Activated CD4-positive, alpha-beta T cell treated with anti-CD3 and anti-CD28 coated beads, Interleukin-2, Interleukin-4, amounts not matched to agents 100 ng/mL and 50 ng/mL, durations not matched to agents 16 hours and 8 hours (primary cell): ENCODE results near the gene RNASE11.
"Not testable (repeated sequence)": the region's sequence is repeated elsewhere in the genome, so short reads cannot be mapped to it uniquely, and the experiment has no call there.

ENCODE experiments used
- DNase-seq: peaks from one replicate; pipeline ENCODE4 v3.0.0-alpha.2; 2020; ENCODE audit warnings: low spot score

The RNASE11 gene

DNA sequence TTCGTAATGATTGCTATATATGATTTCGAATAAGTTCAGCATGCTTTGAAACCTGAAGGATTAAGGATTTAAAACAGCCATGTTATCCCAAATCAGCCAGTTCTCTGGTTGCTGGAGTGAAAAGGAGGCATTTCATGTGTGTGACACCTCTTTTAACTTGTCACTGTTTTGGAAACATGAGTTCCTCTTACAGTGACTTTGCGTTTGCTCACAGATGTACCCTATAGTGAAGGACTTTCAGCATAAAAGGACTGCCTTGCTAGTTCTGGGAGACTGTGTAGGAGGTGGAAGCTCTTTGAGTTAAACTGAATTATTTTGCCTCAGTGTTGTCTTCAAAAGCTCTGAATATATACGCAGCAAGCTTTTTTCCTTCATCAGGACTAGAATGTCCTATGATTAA, 7.6 kb downstream of the RNASE11 start:
- no peak for DNase-seq

DNA sequence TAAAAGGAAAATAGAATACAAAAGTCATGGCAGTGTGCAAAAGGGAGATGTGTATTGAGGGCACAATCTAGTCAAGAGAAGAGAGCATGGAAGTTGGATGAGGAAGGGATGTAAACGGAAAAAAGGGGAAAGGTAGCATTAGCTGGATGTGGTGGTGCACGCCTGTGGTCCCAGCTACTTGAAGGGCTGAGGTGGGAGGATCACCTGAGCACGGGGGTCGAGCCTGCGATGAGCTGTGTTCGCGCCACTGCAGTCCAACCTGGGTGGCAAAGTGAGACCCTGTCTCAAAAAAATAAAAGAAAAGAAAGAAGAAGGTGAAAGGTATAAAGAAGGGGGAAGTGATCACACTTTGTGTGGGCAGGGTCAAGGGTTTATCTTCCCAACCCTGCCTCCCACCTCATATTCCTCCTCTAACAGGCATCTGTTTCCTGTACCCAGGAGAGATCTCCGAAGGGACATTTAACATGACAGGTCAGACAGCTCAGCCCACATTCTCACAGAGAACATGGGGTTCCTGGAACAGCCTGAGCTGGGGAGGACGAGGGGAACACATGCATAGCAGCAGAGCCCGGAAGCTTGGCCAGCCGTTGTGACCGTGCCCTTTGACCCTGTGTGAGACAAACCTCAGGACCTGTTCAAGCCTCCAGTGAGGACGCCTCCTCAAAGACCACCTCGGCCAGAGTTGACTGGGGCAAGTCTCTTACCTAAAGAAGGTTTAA, 8.9 kb downstream of the RNASE11 start:
- no peak for DNase-seq

DNA sequence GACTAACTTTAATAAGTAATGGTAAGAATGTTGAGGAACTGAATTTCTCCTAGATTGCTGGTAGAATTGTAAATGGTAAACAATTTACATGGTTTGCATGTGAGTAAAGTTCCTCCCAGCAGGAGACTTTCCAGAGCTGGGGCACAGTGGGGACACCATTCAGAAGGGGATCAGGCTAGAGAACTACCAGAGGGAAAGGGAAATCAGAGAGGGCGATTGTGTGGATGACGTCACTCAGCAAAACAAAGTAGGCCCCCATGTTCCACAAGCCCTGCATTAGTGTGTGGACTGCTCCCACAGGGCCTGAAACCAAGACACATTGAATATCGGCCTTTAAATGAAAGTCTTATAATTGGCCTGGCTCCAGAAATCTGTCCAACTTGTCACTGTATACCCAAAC, 9.5 kb downstream of the RNASE11 start:
- no peak for DNase-seq

DNA sequence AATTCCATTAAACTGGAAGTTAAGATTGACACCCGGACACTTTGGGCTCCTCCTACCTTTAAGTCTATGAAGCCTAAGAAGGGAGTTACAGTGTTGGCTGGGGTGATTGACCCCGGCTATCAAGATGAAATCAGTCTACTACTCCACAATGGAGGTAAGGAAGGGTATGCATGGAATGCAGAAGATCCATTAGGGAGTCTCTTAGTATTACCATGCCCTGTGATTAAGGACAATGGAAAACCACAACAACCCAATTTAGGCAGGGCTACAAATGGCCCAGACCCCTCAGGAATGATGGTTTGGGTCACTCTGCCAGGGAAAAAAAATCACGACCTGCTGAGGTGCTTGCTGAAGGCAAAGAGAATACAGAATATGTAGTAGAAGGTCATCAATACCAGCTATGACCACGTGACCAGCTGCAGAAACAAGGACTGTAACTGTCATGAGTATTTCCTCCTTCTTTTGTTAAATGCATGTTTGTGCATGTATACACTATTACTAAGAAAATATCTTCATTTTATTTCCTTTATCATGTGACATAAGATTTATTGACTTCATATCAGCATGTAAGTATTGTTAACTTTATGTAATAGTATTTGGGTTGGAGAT, 15.3 kb downstream of the RNASE11 start:
- DNase-seq: not testable (repeated sequence)

DNA sequence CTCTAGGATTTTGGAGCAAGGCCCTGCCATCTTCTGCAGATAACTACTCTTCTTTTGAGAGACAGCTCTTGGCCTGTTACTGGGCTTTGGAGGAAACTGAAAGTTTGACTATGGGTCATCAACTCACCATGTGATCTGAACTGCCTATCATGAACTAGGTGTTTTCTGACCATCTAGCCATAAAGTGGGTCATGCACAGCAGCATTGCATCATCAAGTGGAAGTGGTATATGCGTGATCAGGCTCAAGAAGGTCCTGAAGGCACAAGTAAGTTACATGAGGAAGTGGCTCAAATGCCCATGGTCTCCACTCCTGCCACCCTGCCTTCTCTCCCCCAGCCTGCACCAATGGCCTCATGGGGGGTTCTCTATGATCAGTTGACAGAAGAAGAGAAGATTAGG, 17.1 kb downstream of the RNASE11 start:
- DNase-seq: not testable (repeated sequence)

DNA sequence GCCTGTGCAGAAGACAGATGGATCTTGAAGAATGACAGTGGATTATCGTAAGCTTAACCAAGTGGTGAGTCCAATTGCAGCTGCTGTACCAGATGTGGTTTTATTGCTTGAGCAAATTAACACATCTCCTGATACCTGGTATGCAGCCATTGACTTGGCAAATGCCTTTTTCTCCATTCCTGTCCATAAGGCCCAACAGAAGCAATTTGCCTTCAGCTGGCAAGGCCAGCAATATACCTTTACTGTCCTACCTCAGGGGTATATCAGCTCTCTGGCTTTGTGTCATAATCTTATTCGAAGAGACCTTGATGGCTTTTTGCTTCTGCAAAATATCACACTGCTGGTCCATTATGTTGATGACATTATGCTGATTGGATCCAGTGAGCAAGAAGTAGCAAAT, 17.9 kb downstream of the RNASE11 start:
- DNase-seq: not testable (repeated sequence)

DNA sequence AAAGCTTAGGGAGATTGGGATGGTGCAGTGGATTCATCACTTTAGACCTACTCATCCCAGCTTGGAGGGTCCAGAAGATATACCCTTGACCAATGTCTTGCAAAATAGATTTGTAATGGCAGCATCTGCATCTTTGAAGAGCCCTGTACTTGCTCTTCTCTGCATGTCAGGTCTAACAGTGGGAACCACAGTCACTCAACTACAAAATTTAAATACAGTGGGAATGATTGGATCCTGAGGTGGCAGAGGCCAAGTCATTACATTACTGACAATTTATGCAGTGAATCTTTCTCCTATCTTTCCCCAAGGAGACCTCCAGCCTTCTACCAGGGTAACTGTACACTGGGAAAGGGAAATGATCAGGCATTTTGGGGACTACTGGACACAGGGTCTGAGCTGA, 18.7 kb downstream of the RNASE11 start:
- DNase-seq: no peak

DNA sequence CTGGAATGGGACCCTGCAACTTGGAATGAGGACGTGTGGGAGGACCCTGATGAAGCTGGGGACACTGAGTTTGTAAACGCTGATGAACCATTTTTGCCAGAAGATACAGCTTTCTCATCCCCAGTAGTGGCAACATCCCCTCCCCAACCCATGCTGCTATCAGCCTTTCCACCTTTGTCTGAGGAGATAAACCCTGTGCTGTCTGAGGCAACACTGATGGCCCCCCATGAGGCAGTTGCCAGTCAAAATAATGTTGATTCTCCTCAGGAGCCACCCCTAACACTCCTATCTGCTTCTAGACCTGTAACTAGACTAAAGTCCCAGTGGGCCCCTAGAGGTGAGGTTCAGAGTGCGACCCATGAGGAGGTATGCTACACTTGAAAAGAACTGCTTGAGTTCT, 19.4 kb downstream of the RNASE11 start:
- no peak for DNase-seq

DNA sequence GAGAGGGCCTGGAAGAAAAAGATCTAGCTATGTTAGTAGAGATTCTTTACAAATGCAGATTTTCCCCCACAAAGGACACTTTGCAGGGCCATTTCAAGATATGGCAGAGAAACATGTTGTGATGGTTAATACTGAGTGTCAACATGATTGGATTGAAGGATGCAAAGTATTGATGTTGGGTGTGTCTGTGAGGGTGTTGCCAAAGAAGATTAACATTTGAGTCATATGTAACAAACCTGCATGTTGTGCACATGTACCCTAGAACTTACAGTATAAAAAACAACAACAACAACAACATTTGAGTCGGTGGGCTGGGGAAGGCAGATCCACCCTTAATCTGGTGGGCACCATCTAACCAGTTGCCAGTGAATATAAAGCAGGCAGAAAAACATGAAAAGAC, 20.6 kb downstream of the RNASE11 start:
- not testable (repeated sequence) for DNase-seq

DNA sequence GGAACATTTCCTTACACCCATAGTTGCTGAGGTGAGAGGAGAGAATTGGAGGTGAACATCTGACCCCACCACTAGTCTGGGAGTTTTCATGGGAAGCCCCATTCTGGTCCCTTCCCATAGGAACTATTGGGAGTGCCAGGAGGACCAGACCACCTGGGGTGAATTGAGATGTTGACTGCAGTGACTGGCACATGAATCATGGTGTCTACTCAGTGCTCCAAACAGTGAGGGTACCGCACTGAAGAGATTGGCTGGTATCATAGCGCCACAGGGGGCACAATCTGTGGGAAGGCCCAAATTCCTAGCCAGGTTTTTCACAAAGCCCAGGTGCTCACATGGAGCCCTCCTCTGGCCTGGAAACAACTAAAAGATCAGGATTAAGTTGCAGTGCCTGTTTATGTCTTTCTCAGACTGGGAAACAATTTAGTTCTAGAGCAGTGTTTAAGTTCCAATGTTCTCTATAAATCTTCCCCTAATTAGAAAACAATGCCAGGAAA, 23.3 kb downstream of the RNASE11 start:
- DNase-seq: no peak

DNA sequence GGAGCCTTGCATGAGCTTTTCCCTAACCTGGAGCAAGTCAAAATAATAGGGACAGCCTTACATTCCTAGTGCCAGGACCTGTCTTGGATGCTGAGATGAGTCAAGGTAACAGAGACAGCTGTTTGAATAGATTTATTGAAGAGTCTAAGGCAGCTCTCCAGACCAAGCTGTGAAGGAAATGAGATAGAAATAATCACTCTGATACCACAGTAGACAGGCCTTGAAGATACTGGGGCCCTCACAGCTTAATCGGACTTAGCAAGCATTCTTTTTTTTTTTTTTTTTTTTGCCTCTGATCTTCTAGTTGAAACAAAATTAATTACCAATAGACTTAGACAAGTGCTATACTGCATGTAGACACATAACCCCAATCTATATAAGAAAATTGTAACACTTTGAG, 23.8 kb downstream of the RNASE11 start:
- no peak for DNase-seq

DNA sequence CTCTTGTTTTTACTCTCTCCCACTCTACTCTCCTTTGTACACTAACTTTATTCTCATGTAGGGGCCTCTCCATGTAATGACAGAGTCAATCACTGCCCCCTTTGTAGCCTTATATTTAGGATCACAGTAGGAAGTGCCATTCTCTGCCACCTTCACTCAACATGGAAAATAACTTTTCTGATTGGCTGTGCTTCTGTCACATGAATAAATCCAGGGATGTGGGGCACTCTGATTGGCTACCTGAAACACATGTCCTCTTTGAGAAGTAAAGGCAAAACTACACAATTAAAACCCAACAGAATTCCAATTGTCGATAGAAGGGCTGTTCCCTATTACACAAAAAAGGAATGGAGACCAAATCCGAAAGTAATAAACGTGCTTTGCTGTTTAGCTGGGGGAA, 26.8 kb downstream of the RNASE11 start, which contains the start of gene RNASE9:
Gene RNASE9, minus strand, starts transcription at position 87 of the 400 bp plus-strand sequence.
- DNase-seq: no peak

DNA sequence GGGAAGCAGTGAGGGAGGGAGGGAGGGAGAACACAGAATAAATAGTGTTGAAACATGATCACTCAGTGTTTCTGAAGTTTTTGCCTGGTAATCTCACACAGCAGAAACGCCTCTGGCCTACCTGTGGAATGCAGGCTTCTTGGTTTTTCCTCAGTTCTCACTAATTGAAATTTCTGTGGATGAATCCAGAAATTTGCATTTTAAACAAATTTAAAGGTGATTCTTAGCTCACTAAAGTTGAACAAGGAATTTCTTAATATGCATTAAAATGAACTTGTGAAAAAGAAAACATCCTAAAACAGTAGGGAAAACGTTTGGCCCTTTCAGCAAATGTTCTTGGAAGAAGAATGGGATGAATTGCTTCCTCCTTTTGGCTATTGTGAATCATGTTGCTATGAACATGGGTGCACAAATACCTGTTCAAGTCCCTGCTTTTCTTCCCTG, 28.3 kb downstream of the RNASE11 start:
- no peak for DNase-seq

DNA sequence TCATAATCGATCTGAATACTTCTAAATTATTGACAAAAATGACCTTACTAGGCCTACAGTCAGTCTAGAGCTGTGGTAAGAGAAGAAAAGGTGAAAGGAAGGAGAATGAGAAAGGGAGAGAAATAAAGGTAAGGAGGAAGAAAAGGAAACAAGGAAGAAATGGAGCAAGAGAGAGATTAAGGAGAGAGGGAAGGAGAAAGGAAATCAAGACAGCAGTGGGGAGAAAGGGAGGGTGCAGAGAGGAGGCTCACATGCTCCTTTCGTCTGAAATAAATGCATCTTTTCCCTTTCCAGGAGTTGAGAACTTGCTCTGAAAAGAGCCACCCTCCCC, 30.6 kb downstream of the RNASE11 start:
- DNase-seq: no peak

DNA sequence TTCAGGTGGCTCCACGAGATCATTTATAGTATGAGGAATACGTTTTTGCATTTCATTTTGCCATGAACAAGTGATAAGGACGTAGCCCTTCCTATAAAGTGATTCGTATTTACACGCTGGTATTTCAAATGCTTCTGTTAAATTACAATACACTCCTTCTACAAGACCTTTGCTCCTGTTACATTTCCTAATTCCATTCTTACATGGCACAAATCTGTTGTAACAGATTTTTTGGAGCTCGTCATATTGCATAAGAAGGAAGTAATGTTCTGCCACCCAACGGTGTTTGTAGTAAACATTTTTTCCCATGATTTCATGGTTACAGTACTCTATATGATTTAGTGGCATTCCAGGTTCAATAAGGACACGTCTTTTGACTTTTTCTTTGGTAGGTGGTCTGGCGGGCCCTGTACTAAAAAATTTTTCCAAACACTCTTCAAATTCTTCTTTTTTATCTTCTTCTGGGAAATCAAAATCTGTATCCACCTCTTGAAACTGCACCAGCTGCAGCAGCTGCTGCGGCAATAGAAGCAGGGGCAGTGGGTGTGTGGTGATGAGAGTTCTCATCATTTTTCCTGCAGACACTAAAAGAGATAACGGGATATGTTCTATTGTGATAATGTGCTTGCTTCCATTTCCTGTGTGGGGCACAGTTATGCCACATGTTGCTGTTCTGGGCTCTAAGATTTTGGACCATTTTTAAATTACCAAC, 31.1 kb downstream of the RNASE11 start:
- DNase-seq: no peak

DNA sequence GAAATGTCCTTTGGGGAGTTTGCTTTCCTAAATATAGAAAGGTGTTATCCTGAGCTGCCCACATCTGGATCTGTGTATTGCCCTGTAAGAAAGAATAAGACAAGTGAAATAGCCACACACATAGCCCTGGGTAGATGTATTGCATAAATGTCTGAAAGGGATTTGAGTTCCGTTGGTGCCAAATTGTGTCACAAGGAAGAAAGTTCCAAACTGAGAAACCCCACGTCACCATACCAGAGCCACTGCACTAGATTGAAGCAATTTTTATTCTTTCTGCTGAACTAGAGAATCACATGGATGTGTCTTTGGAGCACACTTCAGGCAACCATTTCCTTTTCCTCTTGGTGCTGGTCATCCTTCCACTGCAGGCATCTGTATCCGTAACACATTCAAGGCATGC, 32.0 kb downstream of the RNASE11 start:
- no peak for DNase-seq

DNA sequence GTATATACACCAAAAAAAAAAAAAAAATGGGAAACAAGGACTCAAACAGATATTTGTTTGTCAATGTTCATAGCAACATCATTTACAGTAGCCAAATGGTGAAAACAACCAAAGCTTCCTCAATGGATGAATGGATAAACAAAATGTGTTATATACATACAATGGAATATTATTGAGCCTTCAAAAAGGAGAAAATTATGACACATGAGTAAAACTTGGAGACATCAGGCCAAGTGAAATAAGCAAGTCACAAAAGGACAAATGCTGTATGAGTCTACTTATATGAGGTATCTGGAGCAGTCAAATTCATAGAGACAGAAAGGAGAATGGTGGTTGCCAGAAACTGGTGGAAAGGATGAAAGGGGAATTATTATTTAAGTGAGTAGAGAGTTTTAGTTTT, 34.8 kb downstream of the RNASE11 start:
- no peak for DNase-seq

DNA sequence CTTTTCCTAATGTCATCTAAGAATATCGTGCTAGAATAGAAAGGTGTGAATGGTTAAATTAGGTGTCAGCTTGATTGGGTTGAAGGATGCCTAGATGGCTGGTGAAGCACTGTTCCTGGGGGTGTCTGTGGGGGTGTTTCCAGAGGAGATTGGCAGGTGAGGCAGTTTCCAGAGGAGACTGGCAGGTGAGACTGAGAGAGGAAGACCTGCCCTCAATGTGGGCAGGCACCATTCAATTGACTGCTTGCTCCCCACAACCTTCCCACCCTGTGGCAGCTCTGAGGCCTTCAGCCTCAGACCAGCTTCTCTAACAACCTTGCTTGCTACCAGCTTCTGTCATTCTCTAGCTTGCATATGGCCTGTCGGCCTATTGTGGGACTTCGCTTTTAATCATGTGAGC, 36.2 kb downstream of the RNASE11 start:
- no peak for DNase-seq

DNA sequence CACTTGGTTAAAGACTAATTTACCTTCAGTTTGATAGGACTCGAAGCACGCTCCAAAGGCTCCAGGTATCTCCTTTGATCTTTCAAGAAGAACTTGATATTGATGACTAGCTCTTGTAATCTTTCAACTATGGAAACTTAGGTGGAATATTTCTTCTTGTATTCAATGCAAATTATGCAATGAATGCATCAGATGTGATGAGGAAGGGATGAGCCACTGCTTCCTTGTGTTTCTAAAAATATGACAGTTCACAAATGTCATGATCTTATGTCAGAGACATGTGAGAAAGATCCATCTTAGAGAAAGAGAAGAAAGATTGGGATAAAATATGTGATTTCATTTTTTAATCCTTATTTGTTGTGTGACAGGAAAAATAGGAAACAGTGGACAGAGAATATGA, 36.9 kb downstream of the RNASE11 start:
- no peak for DNase-seq

DNA sequence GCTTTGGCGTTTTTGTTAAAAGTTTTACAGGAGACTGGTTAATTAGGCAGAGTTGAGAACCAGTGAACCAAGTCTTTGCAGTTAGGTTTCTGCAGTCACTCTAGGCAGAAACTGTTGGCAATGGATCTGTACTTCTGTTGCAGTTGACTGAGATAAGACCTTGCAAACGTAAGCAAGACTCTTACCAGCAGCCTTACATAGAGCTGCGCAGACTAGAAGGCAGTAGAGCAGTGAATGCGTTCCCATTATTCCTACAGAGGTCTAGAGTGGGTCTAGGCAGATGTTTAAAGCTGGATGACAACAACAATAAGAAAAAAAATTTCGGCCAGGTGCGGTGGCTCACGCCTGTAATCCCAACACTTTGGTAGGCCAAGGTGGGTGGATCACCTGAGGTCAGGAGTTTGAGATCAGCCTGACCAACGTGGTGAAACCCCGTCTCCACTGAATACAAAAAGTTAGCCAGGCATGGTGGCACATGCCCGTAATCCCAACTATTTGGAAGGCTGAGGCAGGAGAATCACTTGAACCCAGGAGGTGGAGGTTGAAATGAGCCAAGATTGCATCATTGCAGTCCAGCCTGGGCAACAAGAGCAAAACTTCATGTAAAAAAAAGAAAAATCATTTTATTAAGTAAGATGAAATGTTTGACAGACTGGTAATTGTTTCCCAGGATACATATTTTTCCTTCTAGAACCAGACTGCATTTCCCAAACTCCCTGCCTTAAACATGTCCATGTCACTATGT, 39.2 kb downstream of the RNASE11 start:
- no peak for DNase-seq

DNA sequence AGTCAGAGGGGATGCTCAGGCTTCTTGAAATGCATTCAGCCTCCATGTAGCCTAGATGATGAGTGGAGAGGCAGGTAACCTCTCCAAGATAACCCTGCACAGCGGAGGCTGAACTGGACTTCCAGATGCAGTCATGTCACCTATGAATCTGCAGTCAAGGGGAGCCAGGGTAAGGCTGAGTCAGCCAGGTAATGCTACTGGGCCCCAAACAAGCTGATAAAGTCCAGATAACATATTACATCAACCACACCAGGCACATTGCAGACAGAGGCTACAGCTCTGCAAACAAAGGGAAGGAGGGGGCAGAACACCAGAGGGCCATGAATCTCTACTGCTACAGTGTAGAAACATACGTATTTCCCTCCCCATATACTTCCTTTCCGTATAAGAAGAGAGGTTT, 40.9 kb downstream of the RNASE11 start:
- no peak for DNase-seq

DNA sequence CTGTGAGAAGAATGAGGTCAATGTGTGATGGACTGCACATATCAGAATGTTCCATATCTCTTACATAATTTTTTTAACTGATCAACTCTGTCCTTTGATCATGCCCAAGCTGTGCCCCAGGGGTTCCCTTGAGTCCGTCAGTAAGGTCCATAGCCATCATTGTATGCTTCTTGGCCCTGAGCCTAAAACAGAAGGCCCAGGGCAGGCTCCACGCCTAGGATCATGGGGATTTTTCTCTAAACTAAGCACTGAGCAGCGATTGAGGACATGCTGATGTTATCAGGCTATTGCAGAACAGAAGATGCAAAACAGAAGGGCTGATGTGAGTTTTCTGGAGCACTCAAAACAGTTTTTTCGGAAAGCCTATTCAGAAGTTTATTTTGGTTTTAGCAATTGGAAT, 47.9 kb downstream of the RNASE11 start:
- no peak for DNase-seq
